Activated CD8-positive, alpha-beta memory T cell treated with anti-CD3 and anti-CD28 coated beads, Interleukin-2, amount 50 U/mL, for 1 hour (primary cell): ENCODE data around the gene MYH15.

Source experiments
- DNase-seq: peaks from one replicate; pipeline ENCODE4 v3.0.0-alpha.2; 2020; ENCODE audit errors: extremely low read depth

MYH15 gene

GRCh38 chr3:108510496-108510895 lies at the start of gene MYH15:
Gene MYH15 (minus strand): TSS chr3:108510596. CDS start chr3:108510530, 66 bp downstream.
- DNase-seq, result no peak

- DNase-seq, result no peak
Measured at GRCh38 chr3:108555966-108556581, 45.7 kb upstream of the MYH15 start.

- no peak for DNase-seq
Measured at GRCh38 chr3:108554913-108555571, 44.6 kb upstream of the MYH15 start.

GRCh38 chr3:108554229-108554628 lies 43.8 kb upstream of the MYH15 start:
- no peak for DNase-seq

DNA sequence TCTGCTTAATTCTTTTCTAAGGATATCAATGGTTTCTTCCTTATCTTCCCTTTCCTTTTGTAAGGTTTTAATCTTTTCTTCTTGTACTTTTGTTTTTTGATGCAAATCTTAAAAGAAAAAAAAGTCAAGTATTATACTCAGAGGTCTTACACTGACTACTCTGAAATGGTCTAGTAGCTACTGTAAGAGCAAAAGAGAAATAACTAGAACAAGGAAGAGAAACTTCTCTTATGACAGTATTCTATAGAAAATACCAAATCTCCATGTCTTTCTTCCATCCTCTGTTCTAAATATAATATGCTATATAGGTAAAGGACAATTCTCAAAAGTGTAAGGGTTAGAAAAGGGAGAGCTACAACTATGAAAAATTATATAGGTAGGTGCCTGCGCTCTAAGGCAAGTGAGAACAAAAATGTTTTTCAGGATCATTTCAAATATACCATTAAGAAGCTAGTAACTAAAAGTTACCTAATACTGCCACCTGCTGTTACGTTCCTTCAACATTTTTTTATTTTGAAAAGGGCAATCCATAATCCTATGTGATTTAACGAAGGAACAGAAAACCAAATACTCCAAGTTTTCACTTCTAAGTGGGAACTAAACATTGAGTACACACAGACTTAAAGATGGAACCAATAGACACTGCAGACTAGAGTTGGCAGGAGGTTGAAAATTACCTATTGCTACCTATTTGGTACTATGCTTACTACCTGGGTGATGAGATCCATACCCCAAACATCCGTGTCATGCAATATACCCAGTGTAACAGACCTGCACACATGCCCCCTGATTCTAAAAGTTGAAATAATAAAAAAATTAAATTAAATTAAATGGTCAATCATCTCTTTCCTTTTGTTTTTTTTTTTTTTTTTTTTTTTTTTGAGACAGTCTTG lies 42.1 kb upstream of the MYH15 start:
- DNase-seq, result no peak

DNA sequence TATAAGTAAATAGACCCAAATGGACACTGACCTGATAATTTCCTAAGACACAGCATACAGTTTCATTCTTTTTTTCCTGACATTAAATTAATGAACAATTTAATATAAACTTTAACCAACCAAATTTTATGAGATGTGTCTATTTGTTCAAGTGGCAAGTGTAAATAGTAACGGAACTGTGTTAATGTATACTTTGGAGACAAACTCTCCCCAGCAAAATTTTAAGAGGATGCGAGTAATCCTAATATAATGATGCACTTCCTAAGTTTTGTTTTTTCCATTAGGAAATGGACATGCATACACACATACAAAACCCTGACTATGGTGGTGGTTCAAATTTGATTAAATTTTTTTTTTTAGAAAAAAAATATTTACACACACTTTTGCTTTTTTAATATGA lies 38.5 kb upstream of the MYH15 start:
- no peak for DNase-seq

DNA sequence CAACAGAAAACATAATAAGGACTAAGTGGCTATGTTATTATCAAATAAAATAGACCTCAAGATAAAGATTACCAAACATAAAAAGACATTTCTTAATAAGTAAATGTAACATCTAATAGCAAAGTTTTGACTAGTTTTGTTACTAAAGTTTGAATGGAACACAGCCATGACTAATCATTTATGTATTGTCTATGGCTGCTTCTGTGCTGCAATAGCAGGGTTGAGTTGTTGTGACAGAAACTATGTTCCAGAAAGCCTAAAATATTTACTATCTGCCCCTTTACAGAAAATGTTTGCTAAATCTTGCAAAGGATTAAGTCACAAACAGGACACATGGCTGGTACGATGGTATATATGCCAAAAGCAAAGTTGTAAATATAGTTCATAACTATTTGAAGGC lies 37.9 kb upstream of the MYH15 start:
- no peak for DNase-seq

GRCh38 chr3:108546692-108547091 lies 36.3 kb upstream of the MYH15 start:
- no peak for DNase-seq

GRCh38 chr3:108546247-108546646 lies 35.9 kb upstream of the MYH15 start:
- DNase-seq, result no peak

- no peak for DNase-seq
Measured at GRCh38 chr3:108538083-108538482, 27.7 kb upstream of the MYH15 start.

- no peak for DNase-seq
Measured at GRCh38 chr3:108528459-108529252, 18.3 kb upstream of the MYH15 start.

DNA sequence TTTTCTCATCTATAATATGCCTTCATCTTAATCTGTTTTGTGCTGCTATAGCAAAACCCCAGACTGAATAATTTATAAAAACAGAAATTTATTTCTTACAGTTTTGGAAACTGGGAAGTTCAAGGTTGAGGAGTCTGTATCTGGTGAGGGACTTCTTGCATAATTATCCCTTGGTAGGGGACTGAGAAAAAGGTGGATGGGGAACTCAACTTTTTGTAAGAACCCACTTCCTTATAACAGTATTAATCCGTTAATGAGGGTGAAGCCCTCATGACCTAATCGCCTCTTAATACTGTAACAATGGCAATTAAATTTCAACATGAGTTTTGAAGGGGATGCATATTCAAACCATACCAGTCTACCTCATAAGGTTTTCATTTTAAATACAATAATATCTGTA lies 17.4 kb upstream of the MYH15 start:
- DNase-seq, result no peak

- no peak for DNase-seq
Measured at GRCh38 chr3:108527109-108527508, 16.7 kb upstream of the MYH15 start.

DNA sequence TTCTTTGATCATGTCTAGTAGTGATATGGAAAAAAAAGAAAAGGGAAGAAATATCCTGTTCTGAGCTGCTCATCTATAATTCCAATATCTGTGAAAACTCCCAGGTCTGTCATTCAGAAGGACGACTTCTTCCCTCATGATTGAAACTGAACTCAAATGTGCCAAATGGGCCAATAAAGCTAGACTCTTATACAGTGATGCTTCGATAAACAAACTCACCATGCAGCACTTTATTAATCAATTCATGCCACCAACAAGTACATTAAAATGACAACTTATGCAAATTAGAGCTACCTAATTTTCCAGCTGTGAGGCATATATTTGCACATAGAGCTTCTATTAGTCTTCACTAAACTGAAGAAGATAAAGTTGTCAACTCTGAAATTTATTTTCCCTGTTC lies 15.6 kb upstream of the MYH15 start:
- no peak for DNase-seq

- no peak for DNase-seq
Measured at GRCh38 chr3:108525256-108525655, 14.9 kb upstream of the MYH15 start.

GRCh38 chr3:108524537-108524936 lies 14.1 kb upstream of the MYH15 start:
- no peak for DNase-seq

- DNase-seq, result no peak
Measured at GRCh38 chr3:108518895-108519294, 8.5 kb upstream of the MYH15 start.

DNA sequence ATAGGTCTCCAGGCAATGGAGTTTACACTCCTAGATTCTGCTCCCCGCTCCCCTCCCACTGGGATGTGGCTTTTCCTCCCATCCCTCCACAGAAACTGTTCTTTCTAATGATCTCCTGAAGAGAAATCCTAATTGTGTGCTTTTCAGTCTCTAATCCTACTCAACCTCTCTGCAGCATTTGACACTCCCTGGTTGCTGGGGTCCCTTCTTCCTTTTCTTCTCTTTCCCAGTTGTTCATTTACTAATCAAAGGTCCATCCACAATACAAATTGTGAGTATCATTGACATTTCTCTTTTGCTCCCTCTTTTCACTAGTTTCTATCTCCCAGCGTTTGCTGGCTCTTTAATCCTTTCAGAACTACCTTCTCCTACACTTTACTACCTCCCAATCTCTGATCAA lies 6.5 kb upstream of the MYH15 start:
- DNase-seq, result no peak

GRCh38 chr3:108513961-108514360 lies 3.6 kb upstream of the MYH15 start:
- DNase-seq, result no peak

GRCh38 chr3:108512671-108513070 lies 2.3 kb upstream of the MYH15 start:
- DNase-seq, result no peak

DNA sequence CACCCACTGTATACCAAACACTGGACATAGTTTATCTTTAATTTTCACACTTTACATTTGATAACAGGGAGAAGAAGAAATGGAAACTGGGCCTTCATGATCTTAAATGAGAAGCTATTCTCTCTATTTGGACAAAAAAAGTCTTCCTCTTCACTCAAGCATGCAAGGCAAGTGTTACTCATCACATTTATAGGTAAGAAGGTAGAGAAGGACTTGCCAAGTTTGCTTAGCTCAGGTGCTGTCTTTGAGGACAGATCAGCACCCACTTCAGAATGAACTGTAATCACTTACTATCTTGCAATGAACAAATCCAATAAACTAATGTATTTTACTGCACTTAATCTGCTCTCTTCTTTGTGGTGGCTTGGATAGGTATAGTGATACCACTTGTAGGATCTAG lies 1.1 kb upstream of the MYH15 start:
- no peak for DNase-seq

GRCh38 chr3:108511055-108511454 lies 659 bp upstream of the MYH15 start:
- no peak for DNase-seq
